ENCODE data around the gene DDX52. TPM values are rescaled to one million over a fixed set of nuclear protein-coding genes. Genes with fewer than 3 reads are reported as not detected.

DDX52 gene
- total RNA-seq, 1 experiment from 2014 or later: 31.9 TPM

- Mint-ChIP-seq H3K9me3 (peaks cover 16% of the 10 kb centered on the region), H3K27ac (no peak overlapping the region), H3K4me3 (no peak overlapping the region), H3K36me3 (no peaks in the 10 kb centered on the region; the same call in 1 of the 2 replicates), H3K4me1 (0 out of 2 replicates have a peak, but pooled peaks cover 2% of the 10 kb centered on the region), H3K27me3 (ENCODE audit: low read depth) (peaks cover 7% of the 10 kb centered on the region)
- DNase-seq (ENCODE audit: low spot score) (no peak), ATAC-seq (no peak)
- no peak for TF ChIP-seq TEAD1 (CRISPR knock-in tag; IDR thresholded peaks at IDR 0.05)
- no peak for TF ChIP-seq NR3C1 (CRISPR knock-in tag; conservative IDR thresholded peaks at IDR 0.05; ENCODE audit: low read depth)
- no peak for TF ChIP-seq RORB (CRISPR knock-in tag; IDR thresholded peaks at IDR 0.05)
- TF ChIP-seq KAT7 (CRISPR knock-in tag; IDR thresholded peaks at IDR 0.05; ENCODE audit: borderline replicate concordance): no peak
- no peak for TF ChIP-seq E2F4 (CRISPR knock-in tag; IDR thresholded peaks at IDR 0.05; ENCODE audit: borderline replicate concordance, low read depth)
- TF ChIP-seq PRDM15 (CRISPR knock-in tag; IDR thresholded peaks at IDR 0.05): no peak
- no peak for TF ChIP-seq PREB (CRISPR knock-in tag; IDR thresholded peaks at IDR 0.05; ENCODE audit: borderline replicate concordance)
- no peak for TF ChIP-seq ZNF512 (CRISPR knock-in tag; IDR thresholded peaks at IDR 0.05; ENCODE audit: borderline replicate concordance)
- no peak for TF ChIP-seq ZBTB43 (CRISPR knock-in tag; IDR thresholded peaks at IDR 0.05)
- no peak for TF ChIP-seq USF2 (CRISPR knock-in tag; IDR thresholded peaks at IDR 0.05)
- no peak for TF ChIP-seq OVOL2 (CRISPR knock-in tag; IDR thresholded peaks at IDR 0.05; ENCODE audit: borderline replicate concordance)
- TF ChIP-seq STAT6 (CRISPR knock-in tag; conservative IDR thresholded peaks at IDR 0.05; ENCODE audit: low read depth): no peak
- TF ChIP-seq GRHL2 (CRISPR knock-in tag; IDR thresholded peaks at IDR 0.05; ENCODE audit: insufficient replicate concordance, severe bottlenecking): no peak
- TF ChIP-seq FOXP4 (CRISPR knock-in tag; IDR thresholded peaks at IDR 0.05): no peak
- no peak for TF ChIP-seq FOXP1 (CRISPR knock-in tag; IDR thresholded peaks at IDR 0.05; ENCODE audit: borderline replicate concordance)
- TF ChIP-seq RELA (CRISPR knock-in tag; IDR thresholded peaks at IDR 0.05; ENCODE audit: borderline replicate concordance): no peak
- TF ChIP-seq ZNF416 (CRISPR knock-in tag; IDR thresholded peaks at IDR 0.05): no peak
- no peak for TF ChIP-seq ERG (CRISPR knock-in tag; IDR thresholded peaks at IDR 0.05)
- CTCF ChIA-PET: no interaction called here
- POLR2A ChIA-PET: no interaction called here
Measured at GRCh38 chr17:37674511-37674910, 31.3 kb upstream of the DDX52 start.

Data from WTC11 (cell line).